GM12878 (cell line): ENCODE measurements around the gene STARD5. TPM values are rescaled to one million over a fixed set of nuclear protein-coding genes. Genes with fewer than 3 reads are reported as not detected.

ENCODE experiments used
- NKRF ChIP-seq: fragments of 450-650 bp; conservative IDR thresholded peaks from 2 replicates; pipeline ENCODE4 v1.6.1; 2017; ENCODE audit warnings: mild to moderate bottlenecking, moderate library complexity
- ZBTB4 ChIP-seq: fragments of 450-650 bp; formaldehyde crosslinking; IDR thresholded peaks from 2 replicates; pipeline ENCODE4 v1.4.0; 2022; ENCODE audit warnings: mild to moderate bottlenecking, moderate library complexity
- polyA plus RNA-seq, 11 experiments: library from polyadenylated mRNA; depleted of rRNA in 4 of 11; unstranded in 6 of 11; stranded (reverse) in 5 of 11; fragments of >200 nt; fragmentation: Nextera tagmentation in 4 of 11; fragmentation: Illumina TruSeq in 1 of 11; extraction: Ambion mirVana in 4 of 11; extraction: Trizol in 1 of 11; gene quantifications; 1 replicate in 1 of 11; 2 replicates in 10 of 11; pipeline versions ENCODE4 v1.2.1 to v1.2.3, GENCODE V29; 2011 to 2016; ENCODE audit warnings: inconsistent platforms in 2 of 11, missing spikeins in 2 of 11, low read depth in 1 of 11
- total RNA-seq, 4 experiments: library from RNA; depleted of rRNA in 3 of 4; stranded (reverse); fragments of >200 nt in 3 of 4; fragmentation: Illumina TruSeq in 1 of 4; extraction: Trizol in 1 of 4; gene quantifications; 2 replicates each; pipeline versions ENCODE4 v1.2.1 to v1.2.3, GENCODE V29; 2013 to 2021
- TF ChIP-seq, protein P1 (sequence below): fragments of 450-650 bp; IDR thresholded peaks from 2 replicates; pipeline ENCODE4 v1.6.1; 2016; ENCODE audit warnings: mild to moderate bottlenecking, moderate library complexity, borderline replicate concordance
- TF ChIP-seq, protein P2 (sequence below): fragments of 150-350 bp; IDR thresholded peaks from 2 replicates; pipeline ENCODE4 v1.6.1; 2016; ENCODE audit warnings: low read depth, low read length

The STARD5 gene
- total and polyA plus RNA-seq, 10 of the 15 experiments (the other 5 are each of a cell fraction or from before 2014, with no cell fraction given) = 2.3 to 9.4 (median 4.7) TPM

DNA sequence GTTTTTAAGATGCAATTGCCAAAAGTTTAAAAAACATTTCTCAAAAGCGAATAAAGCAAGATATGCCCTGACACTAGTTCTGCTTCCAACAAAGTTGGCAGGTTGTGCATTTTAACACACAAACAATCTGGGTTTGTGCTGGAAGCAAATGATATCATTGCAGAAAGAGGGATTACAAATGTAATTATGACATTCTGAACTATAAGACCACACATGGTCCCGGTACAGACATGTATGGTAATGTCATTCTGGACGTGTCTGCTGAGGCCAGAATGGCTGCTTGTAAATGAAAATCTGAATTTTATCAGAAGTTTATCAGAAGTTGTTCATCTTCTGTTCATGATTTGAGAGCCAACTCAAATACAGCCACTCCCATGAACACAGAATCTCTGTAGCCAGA, 39.3 kb upstream of the STARD5 start (continued):
- TF ChIP-seq, protein P1, sequence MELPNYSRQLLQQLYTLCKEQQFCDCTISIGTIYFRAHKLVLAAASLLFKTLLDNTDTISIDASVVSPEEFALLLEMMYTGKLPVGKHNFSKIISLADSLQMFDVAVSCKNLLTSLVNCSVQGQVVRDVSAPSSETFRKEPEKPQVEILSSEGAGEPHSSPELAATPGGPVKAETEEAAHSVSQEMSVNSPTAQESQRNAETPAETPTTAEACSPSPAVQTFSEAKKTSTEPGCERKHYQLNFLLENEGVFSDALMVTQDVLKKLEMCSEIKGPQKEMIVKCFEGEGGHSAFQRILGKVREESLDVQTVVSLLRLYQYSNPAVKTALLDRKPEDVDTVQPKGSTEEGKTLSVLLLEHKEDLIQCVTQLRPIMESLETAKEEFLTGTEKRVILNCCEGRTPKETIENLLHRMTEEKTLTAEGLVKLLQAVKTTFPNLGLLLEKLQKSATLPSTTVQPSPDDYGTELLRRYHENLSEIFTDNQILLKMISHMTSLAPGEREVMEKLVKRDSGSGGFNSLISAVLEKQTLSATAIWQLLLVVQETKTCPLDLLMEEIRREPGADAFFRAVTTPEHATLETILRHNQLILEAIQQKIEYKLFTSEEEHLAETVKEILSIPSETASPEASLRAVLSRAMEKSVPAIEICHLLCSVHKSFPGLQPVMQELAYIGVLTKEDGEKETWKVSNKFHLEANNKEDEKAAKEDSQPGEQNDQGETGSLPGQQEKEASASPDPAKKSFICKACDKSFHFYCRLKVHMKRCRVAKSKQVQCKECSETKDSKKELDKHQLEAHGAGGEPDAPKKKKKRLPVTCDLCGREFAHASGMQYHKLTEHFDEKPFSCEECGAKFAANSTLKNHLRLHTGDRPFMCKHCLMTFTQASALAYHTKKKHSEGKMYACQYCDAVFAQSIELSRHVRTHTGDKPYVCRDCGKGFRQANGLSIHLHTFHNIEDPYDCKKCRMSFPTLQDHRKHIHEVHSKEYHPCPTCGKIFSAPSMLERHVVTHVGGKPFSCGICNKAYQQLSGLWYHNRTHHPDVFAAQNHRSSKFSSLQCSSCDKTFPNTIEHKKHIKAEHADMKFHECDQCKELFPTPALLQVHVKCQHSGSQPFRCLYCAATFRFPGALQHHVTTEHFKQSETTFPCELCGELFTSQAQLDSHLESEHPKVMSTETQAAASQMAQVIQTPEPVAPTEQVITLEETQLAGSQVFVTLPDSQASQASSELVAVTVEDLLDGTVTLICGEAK = no peak
- TF ChIP-seq, protein P2, sequence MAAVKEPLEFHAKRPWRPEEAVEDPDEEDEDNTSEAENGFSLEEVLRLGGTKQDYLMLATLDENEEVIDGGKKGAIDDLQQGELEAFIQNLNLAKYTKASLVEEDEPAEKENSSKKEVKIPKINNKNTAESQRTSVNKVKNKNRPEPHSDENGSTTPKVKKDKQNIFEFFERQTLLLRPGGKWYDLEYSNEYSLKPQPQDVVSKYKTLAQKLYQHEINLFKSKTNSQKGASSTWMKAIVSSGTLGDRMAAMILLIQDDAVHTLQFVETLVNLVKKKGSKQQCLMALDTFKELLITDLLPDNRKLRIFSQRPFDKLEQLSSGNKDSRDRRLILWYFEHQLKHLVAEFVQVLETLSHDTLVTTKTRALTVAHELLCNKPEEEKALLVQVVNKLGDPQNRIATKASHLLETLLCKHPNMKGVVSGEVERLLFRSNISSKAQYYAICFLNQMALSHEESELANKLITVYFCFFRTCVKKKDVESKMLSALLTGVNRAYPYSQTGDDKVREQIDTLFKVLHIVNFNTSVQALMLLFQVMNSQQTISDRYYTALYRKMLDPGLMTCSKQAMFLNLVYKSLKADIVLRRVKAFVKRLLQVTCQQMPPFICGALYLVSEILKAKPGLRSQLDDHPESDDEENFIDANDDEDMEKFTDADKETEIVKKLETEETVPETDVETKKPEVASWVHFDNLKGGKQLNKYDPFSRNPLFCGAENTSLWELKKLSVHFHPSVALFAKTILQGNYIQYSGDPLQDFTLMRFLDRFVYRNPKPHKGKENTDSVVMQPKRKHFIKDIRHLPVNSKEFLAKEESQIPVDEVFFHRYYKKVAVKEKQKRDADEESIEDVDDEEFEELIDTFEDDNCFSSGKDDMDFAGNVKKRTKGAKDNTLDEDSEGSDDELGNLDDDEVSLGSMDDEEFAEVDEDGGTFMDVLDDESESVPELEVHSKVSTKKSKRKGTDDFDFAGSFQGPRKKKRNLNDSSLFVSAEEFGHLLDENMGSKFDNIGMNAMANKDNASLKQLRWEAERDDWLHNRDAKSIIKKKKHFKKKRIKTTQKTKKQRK = no peak
- TF ChIP-seq ZBTB4 (CRISPR knock-in tag) = no peak
- no peak for TF ChIP-seq NKRF
